Activated B cell treated with CpG ODN at 0.5 μM for 24 hours (primary cell): Measurements from ENCODE around the gene SCYL3. TPM values are rescaled to one million over a fixed set of nuclear protein-coding genes. Genes with fewer than 3 reads are reported as not detected.

ENCODE experiments used
- ATAC-seq: fragments of 200-7000 bp; cut with Tn5 transposase; one replicate; pipeline ENCODE4 v1.10.0; 2021; ENCODE audit warnings: low read depth, mild to moderate bottlenecking, moderate library complexity
- CTCF ChIA-PET: fragments of 350-600 bp; sonication (Branson Sonifier 250); formaldehyde crosslinking; loops from one replicate; lab custom pipeline; 2021; ENCODE audit warnings: antibody characterized with exemption; lab: Charles Lee
- POLR2A ChIA-PET: fragments of 350-600 bp; sonication (Branson Sonifier 250); formaldehyde crosslinking; loops from one replicate; lab custom pipeline; 2021; ENCODE audit warnings: antibody characterized with exemption; lab: Charles Lee
- DNase-seq: peaks from one replicate; pipeline ENCODE4 v3.0.0; 2022
- H3K27ac Mint-ChIP-seq: one replicate; pipeline ENCODE4 v1.8.0; 2020; ENCODE audit warnings: mixed read lengths
- H3K27me3 Mint-ChIP-seq: one replicate; pipeline ENCODE4 v1.8.0; 2021; ENCODE audit warnings: mixed read lengths
- H3K36me3 Mint-ChIP-seq: one replicate; pipeline ENCODE4 v1.8.0; 2021; ENCODE audit warnings: low read depth, mixed read lengths
- H3K4me1 Mint-ChIP-seq: one replicate; pipeline ENCODE4 v1.8.0; 2021; ENCODE audit warnings: mixed read lengths
- H3K4me3 Mint-ChIP-seq: one replicate; pipeline ENCODE4 v1.8.0; 2020; ENCODE audit warnings: mild to moderate bottlenecking, mixed read lengths
- H3K9me3 Mint-ChIP-seq: one replicate; pipeline ENCODE4 v1.8.0; 2020; ENCODE audit warnings: mixed read lengths
- intact Hi-C: fragments of 100-400 bp; cut with micrococcal nuclease; formaldehyde crosslinking; loops from one replicate; pipeline ENCODE4 v1.15.1; 2024
- total RNA-seq: library from RNA; stranded (reverse); gene quantifications from 2 replicates; pipeline ENCODE4 v1.2.3, GENCODE V29; 2022
- TF ChIP-seq, protein P1 (sequence below): fragments of 200-600 bp; IDR thresholded peaks from one replicate; pipeline ENCODE4 v1.8.0; 2022; ENCODE audit warnings: antibody characterized with exemption, mild to moderate bottlenecking

SCYL3 gene
- total RNA-seq, 1 donor from 2014 or later, result 16.2 TPM

DNA sequence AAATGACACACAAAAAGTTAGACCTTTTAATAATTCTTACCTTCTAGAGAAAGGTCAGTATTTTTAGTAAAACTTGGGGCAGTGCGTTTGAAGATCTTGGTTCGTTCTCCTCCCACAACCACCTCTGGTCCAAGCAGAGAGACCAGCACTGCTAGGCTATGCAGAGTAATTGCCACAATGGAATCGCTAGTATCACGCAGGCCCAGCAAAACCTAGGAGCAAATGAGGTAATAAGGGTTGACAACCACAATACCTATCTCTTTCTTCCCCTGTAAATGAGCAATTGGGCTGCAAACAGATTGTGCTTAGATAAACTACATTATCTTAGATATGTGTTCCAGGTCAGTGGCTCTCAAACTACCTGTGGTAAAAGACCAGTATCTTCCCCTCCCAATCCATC lies 34.7 kb downstream of the SCYL3 start:
- peaks cover 15% of the 10 kb centered on the region for H3K4me1 Mint-ChIP-seq
- H3K36me3 Mint-ChIP-seq, result peaks cover 81% of the 10 kb centered on the region
- TF ChIP-seq, protein P1, sequence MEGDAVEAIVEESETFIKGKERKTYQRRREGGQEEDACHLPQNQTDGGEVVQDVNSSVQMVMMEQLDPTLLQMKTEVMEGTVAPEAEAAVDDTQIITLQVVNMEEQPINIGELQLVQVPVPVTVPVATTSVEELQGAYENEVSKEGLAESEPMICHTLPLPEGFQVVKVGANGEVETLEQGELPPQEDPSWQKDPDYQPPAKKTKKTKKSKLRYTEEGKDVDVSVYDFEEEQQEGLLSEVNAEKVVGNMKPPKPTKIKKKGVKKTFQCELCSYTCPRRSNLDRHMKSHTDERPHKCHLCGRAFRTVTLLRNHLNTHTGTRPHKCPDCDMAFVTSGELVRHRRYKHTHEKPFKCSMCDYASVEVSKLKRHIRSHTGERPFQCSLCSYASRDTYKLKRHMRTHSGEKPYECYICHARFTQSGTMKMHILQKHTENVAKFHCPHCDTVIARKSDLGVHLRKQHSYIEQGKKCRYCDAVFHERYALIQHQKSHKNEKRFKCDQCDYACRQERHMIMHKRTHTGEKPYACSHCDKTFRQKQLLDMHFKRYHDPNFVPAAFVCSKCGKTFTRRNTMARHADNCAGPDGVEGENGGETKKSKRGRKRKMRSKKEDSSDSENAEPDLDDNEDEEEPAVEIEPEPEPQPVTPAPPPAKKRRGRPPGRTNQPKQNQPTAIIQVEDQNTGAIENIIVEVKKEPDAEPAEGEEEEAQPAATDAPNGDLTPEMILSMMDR, result no peak
- H3K27ac Mint-ChIP-seq, result no peak overlapping the region
- H3K27me3 Mint-ChIP-seq, result no peaks in the 10 kb centered on the region
- ATAC-seq, result no peak
- no peak overlapping the region for H3K4me3 Mint-ChIP-seq
- H3K9me3 Mint-ChIP-seq, result no peaks in the 10 kb centered on the region
- no peak for DNase-seq
- intact Hi-C loops, result no loop called here
- ChIA-PET CTCF (no interaction called here), POLR2A (interaction anchor here (1.6 kb wide), 1 partner anchor 34 kb away, joined by 6 read pairs; the partner anchor contains the start of gene SCYL3)

- no peak overlapping the region for H3K27ac Mint-ChIP-seq
- no peaks in the 10 kb centered on the region for H3K9me3 Mint-ChIP-seq
- H3K36me3 Mint-ChIP-seq, result peaks cover 81% of the 10 kb centered on the region
- no peaks in the 10 kb centered on the region for H3K27me3 Mint-ChIP-seq
- intact Hi-C loops, result no loop called here
- POLR2A ChIA-PET, result no interaction called here
- CTCF ChIA-PET, result no interaction called here
- H3K4me3 Mint-ChIP-seq, result no peak overlapping the region
- TF ChIP-seq, protein P1, result no peak
- peaks cover 15% of the 10 kb centered on the region for H3K4me1 Mint-ChIP-seq
- DNase-seq, result no peak
- ATAC-seq, result no peak
Observed at GRCh38 chr1:169858467-169858866, 35.2 kb downstream of the SCYL3 start.

DNA sequence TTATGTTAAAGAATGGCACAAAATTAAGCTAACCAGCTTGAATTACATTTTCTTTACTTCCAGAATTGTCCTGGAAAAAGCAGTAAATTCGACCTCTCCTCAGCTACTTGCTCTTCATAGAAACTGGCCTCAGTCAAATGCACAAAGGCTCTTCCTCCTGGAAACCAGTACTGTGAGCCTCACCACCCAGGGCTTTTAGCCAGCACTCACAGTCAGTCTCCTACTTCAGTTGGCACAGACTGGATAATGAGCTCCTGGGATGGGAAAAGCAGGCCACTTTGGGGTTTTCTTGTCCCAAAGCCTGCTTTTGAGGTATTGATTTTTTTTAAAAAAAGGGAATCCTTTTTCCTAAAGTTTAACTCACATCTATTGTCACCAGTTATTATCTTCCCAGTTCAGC lies 40.4 kb downstream of the SCYL3 start:
- ATAC-seq (no peak), DNase-seq (no peak)
- ChIA-PET CTCF (no interaction called here), POLR2A (no interaction called here)
- no peaks in the 10 kb centered on the region for H3K27me3 Mint-ChIP-seq
- peaks cover 3% of the 10 kb centered on the region for H3K4me1 Mint-ChIP-seq
- intact Hi-C loops, result no loop called here
- no peak overlapping the region for H3K27ac Mint-ChIP-seq
- no peaks in the 10 kb centered on the region for H3K9me3 Mint-ChIP-seq
- peaks cover 85% of the 10 kb centered on the region for H3K36me3 Mint-ChIP-seq
- no peak overlapping the region for H3K4me3 Mint-ChIP-seq
- TF ChIP-seq, protein P1, result no peak

- no peaks in the 10 kb centered on the region for H3K4me1 Mint-ChIP-seq
- H3K36me3 Mint-ChIP-seq, result peaks cover 87% of the 10 kb centered on the region
- H3K9me3 Mint-ChIP-seq, result no peaks in the 10 kb centered on the region
- no peak overlapping the region for H3K4me3 Mint-ChIP-seq
- no peak for ATAC-seq
- intact Hi-C loops, result no loop called here
- ChIA-PET CTCF (no interaction called here), POLR2A (no interaction called here)
- H3K27me3 Mint-ChIP-seq, result no peaks in the 10 kb centered on the region
- no peak for DNase-seq
- no peak overlapping the region for H3K27ac Mint-ChIP-seq
- TF ChIP-seq, protein P1, result no peak
Observed at GRCh38 chr1:169849346-169850022, 44.2 kb downstream of the SCYL3 start.

DNA sequence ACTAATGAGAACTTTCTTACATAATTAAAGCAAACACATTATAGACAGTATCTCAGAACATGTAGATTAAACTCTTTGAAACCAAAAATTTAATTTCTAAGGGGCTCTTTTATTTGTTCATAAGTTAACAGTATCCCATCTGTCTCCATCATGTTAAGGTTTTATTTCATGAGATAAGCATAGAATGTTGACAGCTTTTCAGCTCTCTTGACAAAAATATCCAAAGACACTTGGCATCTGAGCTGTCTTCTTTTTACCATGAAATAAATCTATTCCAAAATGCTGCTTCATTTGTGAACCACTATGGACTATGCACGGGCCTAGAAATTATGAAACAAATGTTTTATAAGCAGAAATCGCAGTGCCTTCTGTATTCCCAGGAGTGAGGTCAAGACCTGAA lies 45.2 kb downstream of the SCYL3 start:
- ChIA-PET CTCF (no interaction called here), POLR2A (no interaction called here)
- Mint-ChIP-seq H3K27ac (no peak overlapping the region), H3K4me3 (no peak overlapping the region), H3K9me3 (no peaks in the 10 kb centered on the region), H3K4me1 (no peaks in the 10 kb centered on the region), H3K36me3 (peaks cover 86% of the 10 kb centered on the region), H3K27me3 (no peaks in the 10 kb centered on the region)
- TF ChIP-seq, protein P1, result no peak
- intact Hi-C loops, result no loop called here
- no peak for DNase-seq
- ATAC-seq, result no peak
